ENCODE results near the gene ZSWIM2.

ZSWIM2 gene

DNA sequence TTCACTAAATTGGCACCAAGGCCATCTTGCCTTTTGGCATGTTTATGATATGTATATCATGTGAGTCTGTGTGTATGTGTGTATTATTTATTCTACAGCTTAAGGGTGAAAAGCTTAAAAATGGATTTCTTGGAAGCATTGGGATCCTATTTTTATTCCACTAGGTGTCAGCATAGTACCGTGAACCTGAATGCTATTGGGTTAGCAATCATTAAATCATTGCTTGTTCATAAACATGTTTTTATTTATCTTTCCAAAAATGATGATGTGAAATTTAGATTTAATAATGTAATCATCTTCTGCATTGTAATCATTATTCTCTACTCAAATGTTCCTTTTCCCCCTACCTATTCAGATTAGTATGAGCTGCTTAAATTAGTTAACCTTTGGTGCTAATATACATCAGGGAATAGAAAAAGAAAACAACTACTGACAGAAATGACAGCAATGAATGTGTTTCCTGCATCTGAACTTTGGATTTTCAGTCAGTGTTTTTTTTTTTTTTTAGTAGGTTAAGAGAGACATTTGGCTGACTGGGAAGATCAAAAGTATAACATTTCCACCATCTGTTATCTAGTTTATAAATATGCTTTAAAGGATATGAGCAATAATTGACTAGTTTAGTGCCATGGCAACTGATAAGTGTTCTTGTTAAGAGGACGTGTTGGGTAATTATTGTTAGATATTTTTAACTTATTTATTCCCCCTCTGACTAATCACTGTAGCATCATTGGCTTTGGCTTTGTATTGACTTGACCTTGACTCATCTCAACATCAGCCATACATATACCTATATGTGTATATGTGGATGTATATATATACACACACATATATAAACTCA is 14.1 kb upstream of the ZSWIM2 start:
- H2BK120ac ChIP-seq (ENCODE audit: low read depth, low read length) = no peak overlapping the region
- H3K27me3 ChIP-seq (ENCODE audit: control insufficient read depth in 1 of 2, insufficient read depth in 1 of 2, low read length in 2 of 2) = no peaks in the 10 kb centered on the region
- no peak overlapping the region for H3K23ac ChIP-seq (ENCODE audit: low read length in 2 of 2)
- H3K36me3 ChIP-seq (ENCODE audit: control insufficient read depth in 1 of 2, insufficient read depth in 2 of 2, low read depth in 1 of 2, low read length in 2 of 2) = no peaks in the 10 kb centered on the region
- H2BK5ac ChIP-seq (ENCODE audit: low read depth, low read length, poor library complexity, severe bottlenecking) = no peak overlapping the region
- no peak overlapping the region for H3K4me2 ChIP-seq (ENCODE audit: low read length, poor library complexity, severe bottlenecking)
- H3K79me1 ChIP-seq (replicated peaks; ENCODE audit: low read length, poor library complexity, severe bottlenecking) = no peaks in the 10 kb centered on the region
- no peak overlapping the region for H2AK5ac ChIP-seq (ENCODE audit: low read length, severe bottlenecking)
- H4K91ac ChIP-seq (ENCODE audit: low read length) = no peak overlapping the region
- DNase-seq = peak; percentile 51
- H2AFZ ChIP-seq (ENCODE audit: low read depth, low read length) = no peak overlapping the region
- H2BK12ac ChIP-seq (ENCODE audit: low read length in 2 of 2) = no peak overlapping the region
- no peak overlapping the region for H3K14ac ChIP-seq (ENCODE audit: low read length in 2 of 2)
- H3K4me3 ChIP-seq (ENCODE audit: insufficient read depth in 1 of 2, low read depth in 1 of 2, low read length in 2 of 2) = no peak overlapping the region
- no peak overlapping the region for H3K4ac ChIP-seq (ENCODE audit: low read depth in 1 of 2, low read length in 2 of 2)
- no peak overlapping the region for H3K18ac ChIP-seq (ENCODE audit: low read depth in 1 of 2, low read length in 2 of 2)
- H3K9ac ChIP-seq (ENCODE audit: low read length) = peak overlapping the region; percentile 54
- no peak overlapping the region for H3K27ac ChIP-seq (ENCODE audit: low read length, poor library complexity, severe bottlenecking)
- H4K8ac ChIP-seq (ENCODE audit: low read length) = no peak overlapping the region
- no CpG with 5 or more reads among the region's 2 CpGs for WGBS
- H3K4me1 ChIP-seq (ENCODE audit: control insufficient read depth, insufficient read depth, low read depth, low read length) = no peaks in the 10 kb centered on the region
- H3K9me3 ChIP-seq (ENCODE audit: control insufficient read depth, low read length) = no peaks in the 10 kb centered on the region
- no peak overlapping the region for H2BK15ac ChIP-seq (ENCODE audit: low read depth, poor library complexity, severe bottlenecking)

DNA sequence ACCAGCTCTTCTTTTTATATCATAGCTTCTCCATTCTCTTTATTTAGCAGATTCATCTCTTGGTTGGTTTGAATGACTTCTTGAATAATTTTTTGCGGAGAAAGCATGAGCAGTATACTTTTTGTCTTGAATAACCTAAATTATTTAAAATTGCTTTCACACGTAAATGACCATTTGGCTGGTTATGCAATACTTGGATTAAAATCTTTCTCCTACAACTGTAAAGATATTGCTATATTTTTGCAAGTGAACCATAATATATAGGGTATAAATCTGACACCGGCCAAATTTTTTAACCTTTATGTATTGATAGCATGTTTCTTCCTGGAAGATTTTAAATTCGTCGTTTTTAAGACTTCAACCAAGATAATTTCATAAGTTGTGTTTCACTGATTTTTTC is 6.2 kb upstream of the ZSWIM2 start:
- Histone ChIP-seq H3K18ac (ENCODE audit: low read depth in 1 of 2, low read length in 2 of 2) (no peak overlapping the region), H3K4me3 (ENCODE audit: insufficient read depth in 1 of 2, low read depth in 1 of 2, low read length in 2 of 2) (no peak overlapping the region), H2BK120ac (ENCODE audit: low read depth, low read length) (no peak overlapping the region), H3K14ac (ENCODE audit: low read length in 2 of 2) (no peak overlapping the region), H4K8ac (ENCODE audit: low read length) (no peak overlapping the region), H2BK12ac (ENCODE audit: low read length in 2 of 2) (no peak overlapping the region), H2AK5ac (ENCODE audit: low read length, severe bottlenecking) (no peak overlapping the region), H3K27me3 (ENCODE audit: control insufficient read depth in 1 of 2, insufficient read depth in 1 of 2, low read length in 2 of 2) (no peaks in the 10 kb centered on the region), H3K4ac (ENCODE audit: low read depth in 1 of 2, low read length in 2 of 2) (no peak overlapping the region), H3K4me2 (ENCODE audit: low read length, poor library complexity, severe bottlenecking) (no peak overlapping the region), H2BK15ac (ENCODE audit: low read depth, poor library complexity, severe bottlenecking) (no peak overlapping the region), H4K91ac (ENCODE audit: low read length) (no peak overlapping the region), H3K23ac (ENCODE audit: low read length in 2 of 2) (no peak overlapping the region), H3K4me1 (ENCODE audit: control insufficient read depth, insufficient read depth, low read depth, low read length) (no peaks in the 10 kb centered on the region), H3K79me1 (replicated peaks; ENCODE audit: low read length, poor library complexity, severe bottlenecking) (no peaks in the 10 kb centered on the region), H2AFZ (ENCODE audit: low read depth, low read length) (no peak overlapping the region), H3K27ac (ENCODE audit: low read length, poor library complexity, severe bottlenecking) (no peak overlapping the region), H3K36me3 (ENCODE audit: control insufficient read depth in 1 of 2, insufficient read depth in 2 of 2, low read depth in 1 of 2, low read length in 2 of 2) (no peaks in the 10 kb centered on the region), H3K9ac (ENCODE audit: low read length) (no peak overlapping the region), H2BK5ac (ENCODE audit: low read depth, low read length, poor library complexity, severe bottlenecking) (no peak overlapping the region), H3K9me3 (ENCODE audit: control insufficient read depth, low read length) (no peaks in the 10 kb centered on the region)
- 100% methylated on average over 2 of the region's 5 CpGs for WGBS
- DNase-seq = no peak

DNA sequence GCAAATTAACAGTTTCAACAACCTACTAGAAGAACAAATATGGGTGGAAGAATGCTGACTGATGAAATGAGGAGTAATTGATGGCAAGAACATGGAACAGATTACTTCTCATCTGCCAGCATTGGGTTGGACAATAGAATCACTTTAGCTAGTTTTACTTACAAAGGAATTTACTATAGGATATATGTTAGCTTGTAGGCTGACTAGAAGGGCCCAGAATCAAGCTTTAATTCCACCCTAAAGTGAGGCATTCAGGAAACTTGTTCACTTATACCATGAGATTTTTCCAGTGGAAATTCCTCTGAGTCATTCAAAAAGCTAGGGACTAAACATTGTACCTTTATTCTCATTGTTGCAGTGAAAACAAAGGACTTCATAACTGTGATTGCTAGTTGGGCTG is 5.0 kb upstream of the ZSWIM2 start:
- no peak overlapping the region for H4K8ac ChIP-seq (ENCODE audit: low read length)
- no peak overlapping the region for H2BK5ac ChIP-seq (ENCODE audit: low read depth, low read length, poor library complexity, severe bottlenecking)
- H3K23ac ChIP-seq (ENCODE audit: low read length in 2 of 2) = no peak overlapping the region
- no peak overlapping the region for H3K14ac ChIP-seq (ENCODE audit: low read length in 2 of 2)
- DNase-seq = peak; percentile 18
- H2AFZ ChIP-seq (ENCODE audit: low read depth, low read length) = no peak overlapping the region
- H3K27ac ChIP-seq (ENCODE audit: low read length, poor library complexity, severe bottlenecking) = no peak overlapping the region
- H3K9ac ChIP-seq (ENCODE audit: low read length) = no peak overlapping the region
- H3K18ac ChIP-seq (ENCODE audit: low read depth in 1 of 2, low read length in 2 of 2) = no peak overlapping the region
- H2BK15ac ChIP-seq (ENCODE audit: low read depth, poor library complexity, severe bottlenecking) = no peak overlapping the region
- H3K4ac ChIP-seq (ENCODE audit: low read depth in 1 of 2, low read length in 2 of 2) = no peak overlapping the region
- H3K4me3 ChIP-seq (ENCODE audit: insufficient read depth in 1 of 2, low read depth in 1 of 2, low read length in 2 of 2) = no peak overlapping the region
- no peak overlapping the region for H2BK120ac ChIP-seq (ENCODE audit: low read depth, low read length)
- no peak overlapping the region for H4K91ac ChIP-seq (ENCODE audit: low read length)
- H3K79me1 ChIP-seq (replicated peaks; ENCODE audit: low read length, poor library complexity, severe bottlenecking) = no peaks in the 10 kb centered on the region
- no peaks in the 10 kb centered on the region for H3K36me3 ChIP-seq (ENCODE audit: control insufficient read depth in 1 of 2, insufficient read depth in 2 of 2, low read depth in 1 of 2, low read length in 2 of 2)
- H3K9me3 ChIP-seq (ENCODE audit: control insufficient read depth, low read length) = no peaks in the 10 kb centered on the region
- H3K27me3 ChIP-seq (ENCODE audit: control insufficient read depth in 1 of 2, insufficient read depth in 1 of 2, low read length in 2 of 2) = no peaks in the 10 kb centered on the region
- peaks cover 2% of the 10 kb centered on the region for H3K4me1 ChIP-seq (ENCODE audit: control insufficient read depth, insufficient read depth, low read depth, low read length)
- no peak overlapping the region for H2AK5ac ChIP-seq (ENCODE audit: low read length, severe bottlenecking)
- no peak overlapping the region for H3K4me2 ChIP-seq (ENCODE audit: low read length, poor library complexity, severe bottlenecking)
- no peak overlapping the region for H2BK12ac ChIP-seq (ENCODE audit: low read length in 2 of 2)

DNA sequence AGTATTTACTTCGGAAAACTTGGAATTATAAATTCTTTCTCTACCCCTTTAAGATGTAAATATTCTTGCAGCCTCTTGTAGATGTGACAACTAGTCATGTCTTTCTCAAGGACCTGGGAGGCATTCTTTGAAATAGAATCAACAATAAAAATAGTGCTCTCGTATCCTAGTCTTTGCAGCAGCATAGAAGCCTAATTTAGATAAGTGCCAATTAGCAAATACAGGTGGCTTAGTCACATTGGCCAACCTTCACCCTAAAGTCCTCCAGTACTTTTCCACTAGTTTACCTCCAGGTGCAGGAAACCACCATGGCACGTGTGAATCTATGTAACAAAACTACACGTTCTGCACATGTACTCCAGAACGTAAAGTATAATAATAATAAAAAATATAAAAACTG is 3.5 kb upstream of the ZSWIM2 start:
- H3K18ac ChIP-seq (ENCODE audit: low read depth in 1 of 2, low read length in 2 of 2) = no peak overlapping the region
- no peaks in the 10 kb centered on the region for H3K9me3 ChIP-seq (ENCODE audit: control insufficient read depth, low read length)
- no peaks in the 10 kb centered on the region for H3K79me1 ChIP-seq (replicated peaks; ENCODE audit: low read length, poor library complexity, severe bottlenecking)
- no peak overlapping the region for H2BK5ac ChIP-seq (ENCODE audit: low read depth, low read length, poor library complexity, severe bottlenecking)
- no peaks in the 10 kb centered on the region for H3K27me3 ChIP-seq (ENCODE audit: control insufficient read depth in 1 of 2, insufficient read depth in 1 of 2, low read length in 2 of 2)
- no peak overlapping the region for H3K14ac ChIP-seq (ENCODE audit: low read length in 2 of 2)
- H3K4me3 ChIP-seq (ENCODE audit: insufficient read depth in 1 of 2, low read depth in 1 of 2, low read length in 2 of 2) = no peak overlapping the region
- no peak overlapping the region for H3K23ac ChIP-seq (ENCODE audit: low read length in 2 of 2)
- no peak overlapping the region for H2AFZ ChIP-seq (ENCODE audit: low read depth, low read length)
- H2BK12ac ChIP-seq (ENCODE audit: low read length in 2 of 2) = no peak overlapping the region
- H3K4me2 ChIP-seq (ENCODE audit: low read length, poor library complexity, severe bottlenecking) = no peak overlapping the region
- no peak overlapping the region for H2BK120ac ChIP-seq (ENCODE audit: low read depth, low read length)
- DNase-seq = no peak
- H2BK15ac ChIP-seq (ENCODE audit: low read depth, poor library complexity, severe bottlenecking) = no peak overlapping the region
- 94% methylated on average over 4 of the region's 5 CpGs for WGBS
- no peak overlapping the region for H4K91ac ChIP-seq (ENCODE audit: low read length)
- peaks cover 5% of the 10 kb centered on the region for H3K4me1 ChIP-seq (ENCODE audit: control insufficient read depth, insufficient read depth, low read depth, low read length)
- H4K8ac ChIP-seq (ENCODE audit: low read length) = no peak overlapping the region
- no peak overlapping the region for H3K9ac ChIP-seq (ENCODE audit: low read length)
- no peak overlapping the region for H3K27ac ChIP-seq (ENCODE audit: low read length, poor library complexity, severe bottlenecking)
- H3K4ac ChIP-seq (ENCODE audit: low read depth in 1 of 2, low read length in 2 of 2) = no peak overlapping the region
- H3K36me3 ChIP-seq (ENCODE audit: control insufficient read depth in 1 of 2, insufficient read depth in 2 of 2, low read depth in 1 of 2, low read length in 2 of 2) = no peaks in the 10 kb centered on the region
- no peak overlapping the region for H2AK5ac ChIP-seq (ENCODE audit: low read length, severe bottlenecking)

All from mesenchymal stem cell (in vitro differentiated cells and primary cell).